ENCODE measurements around the gene ADCY4. TPM values are rescaled to one million over a fixed set of nuclear protein-coding genes. Genes with fewer than 3 reads are reported as not detected.

Gene ADCY4
- total RNA-seq, 1 experiment from 2014 or later, result under 0.01 TPM

DNA sequence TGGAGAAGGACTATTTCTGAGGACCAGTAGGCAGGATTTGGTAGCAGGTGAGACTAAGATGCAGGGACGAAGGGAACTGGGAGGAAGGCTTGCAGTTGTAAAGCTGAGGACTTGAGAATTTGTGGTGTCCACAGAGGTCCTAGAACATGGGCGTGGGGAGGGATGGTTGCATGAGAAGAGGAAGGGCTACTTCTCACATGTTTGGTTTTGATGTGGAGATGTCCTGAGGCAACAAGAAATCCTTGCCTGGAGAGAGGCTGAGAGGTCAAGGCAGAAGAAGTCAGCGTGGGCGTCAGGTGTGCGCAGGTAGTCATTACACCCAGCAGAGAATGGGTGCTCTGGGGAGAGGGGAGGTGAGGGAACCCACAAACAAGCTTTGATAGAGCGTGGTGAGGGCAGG, 57.8 kb downstream of the ADCY4 start:
- DNase-seq (ENCODE audit: low read depth), result no peak

DNA sequence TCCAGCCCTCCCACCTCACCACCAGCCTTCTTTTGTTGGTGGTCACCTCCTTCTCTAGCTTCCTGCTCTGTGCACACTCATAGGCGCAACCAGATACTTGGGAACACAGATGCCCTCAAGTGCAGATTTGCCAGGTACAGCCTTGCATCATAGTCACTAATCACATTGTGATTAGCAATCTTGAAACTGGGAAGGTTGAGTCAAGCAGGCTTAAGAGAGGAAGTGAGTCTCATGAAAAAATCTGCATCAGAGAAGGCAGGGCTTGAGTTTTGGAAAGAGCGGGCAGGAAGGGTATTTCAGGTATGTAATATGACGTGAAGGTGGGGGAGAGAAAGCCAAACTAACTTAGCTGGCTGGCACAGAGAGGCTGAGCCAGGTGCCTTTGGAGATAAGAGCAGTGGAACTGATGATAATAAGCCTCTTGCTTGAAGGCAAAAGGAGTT, 60.7 kb downstream of the ADCY4 start:
- no peak for DNase-seq (ENCODE audit: low read depth)

- no peak for DNase-seq (ENCODE audit: low read depth)
These were observed 61.4 kb downstream of the ADCY4 start for GRCh38 chr14:24273422-24273998.

DNA sequence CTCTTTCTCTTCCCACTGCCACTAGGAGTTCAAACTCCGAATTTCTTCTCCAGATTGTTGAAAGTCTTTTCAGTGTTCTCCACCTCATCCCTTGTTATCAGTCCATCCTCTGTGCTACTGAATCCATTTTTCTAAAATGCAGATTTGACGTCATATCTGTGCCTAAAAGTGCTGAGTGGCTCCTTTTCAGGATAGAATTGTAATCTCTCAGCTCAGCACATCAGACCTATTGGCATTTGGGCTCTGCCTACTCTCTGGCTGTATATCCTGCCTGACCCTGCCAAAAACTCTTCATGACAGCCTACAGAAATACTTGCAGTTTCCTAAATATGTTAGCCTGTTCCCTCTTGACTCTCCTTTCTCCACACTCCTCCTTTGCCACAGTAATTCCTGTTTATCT, 62.4 kb downstream of the ADCY4 start:
- DNase-seq (ENCODE audit: low read depth), result no peak

DNA sequence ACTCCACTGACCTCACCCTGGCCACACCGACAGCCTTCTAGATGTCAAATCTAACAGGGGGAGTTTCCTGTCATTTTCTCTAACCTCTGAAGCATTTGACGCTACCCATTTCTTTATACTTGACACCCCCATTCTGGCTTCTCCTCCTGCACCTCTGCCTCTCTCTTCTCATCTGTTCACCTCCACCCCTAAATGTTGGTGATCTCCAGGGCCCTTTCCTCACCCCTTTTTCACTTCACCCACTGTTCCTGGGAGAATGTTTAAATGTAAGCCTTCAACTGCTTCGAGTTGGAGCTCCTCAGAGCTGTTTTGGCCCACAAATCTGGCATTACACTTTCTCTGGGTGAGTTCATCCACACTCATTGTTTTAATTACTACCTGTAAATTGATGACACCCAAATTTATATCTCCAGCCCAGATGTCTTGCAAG, 63.0 kb downstream of the ADCY4 start:
- no peak for DNase-seq (ENCODE audit: low read depth)

GRCh38 chr14:24271134-24271833, 63.6 kb downstream of the ADCY4 start, which contains the start of gene RABGGTA:
TSS of gene RABGGTA (minus strand) at chr14:24271597. CDS start at chr14:24271115, 482 bp downstream.
- peak; percentile 78 for DNase-seq (ENCODE audit: low read depth)

- no peak for DNase-seq (ENCODE audit: low read depth)
These were observed 64.2 kb downstream of the ADCY4 start for GRCh38 chr14:24270537-24271133.

GRCh38 chr14:24269910-24270536, 64.8 kb downstream of the ADCY4 start:
- DNase-seq (ENCODE audit: low read depth), result no peak

DNA sequence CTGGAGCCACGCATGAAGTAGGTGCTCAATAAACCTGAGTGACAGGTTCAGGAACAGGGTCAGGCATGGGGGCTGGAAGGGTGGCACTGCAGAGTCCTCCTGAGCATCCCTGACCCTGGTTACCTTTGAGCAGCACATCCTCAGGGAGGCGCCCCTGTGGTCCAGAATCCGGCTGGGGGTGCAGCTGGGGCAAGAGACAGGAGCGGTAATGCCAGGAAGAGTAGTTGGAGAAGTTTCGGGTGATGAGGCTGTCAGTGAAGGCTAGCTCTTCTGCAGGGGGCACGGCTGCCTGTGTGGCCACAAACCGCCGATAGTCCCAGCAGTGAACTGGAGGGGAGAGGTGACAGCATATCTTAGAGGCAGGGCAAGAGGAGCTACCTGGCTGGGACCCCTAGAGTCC, 65.5 kb downstream of the ADCY4 start:
- no peak for DNase-seq (ENCODE audit: low read depth)

Other genes with a start within 250 kb of the ADCY4 start
- gene PCK2, start 240.8 kb downstream of the ADCY4 start, total RNA-seq (2014; rRNA removed), result 5.1 and 9.4 TPM in 2 replicates
- 52.8 and 64.6 TPM in 2 replicates for gene DCAF11, start 220.3 kb downstream of the ADCY4 start, total RNA-seq (2014; rRNA removed)
- 1.6 and 3.0 TPM in 2 replicates for gene NRL, start 220.1 kb downstream of the ADCY4 start, total RNA-seq (2014; rRNA removed)
- gene FITM1, start 204.4 kb downstream of the ADCY4 start, total RNA-seq (2014; rRNA removed), result 8.0 and 12.9 TPM in 2 replicates
- gene PSME1, start 198.9 kb downstream of the ADCY4 start, total RNA-seq (2014; rRNA removed), result 90.0 and 143 TPM in 2 replicates
- gene EMC9, start 193.5 kb downstream of the ADCY4 start, total RNA-seq (2014; rRNA removed), result 25.2 and 25.6 TPM in 2 replicates
- gene PSME2, start 188.5 kb downstream of the ADCY4 start, total RNA-seq (2014; rRNA removed), result 48.4 and 81.9 TPM in 2 replicates
- gene RNF31, start 187.6 kb downstream of the ADCY4 start, total RNA-seq (2014; rRNA removed), result 44.2 and 82.1 TPM in 2 replicates
- 43.3 and 70.1 TPM in 2 replicates for gene IRF9, start 173.8 kb downstream of the ADCY4 start, total RNA-seq (2014; rRNA removed)
- 1.6 and 5.5 TPM in 2 replicates for gene REC8, start 163.0 kb downstream of the ADCY4 start, total RNA-seq (2014; rRNA removed)
- gene IPO4, start 146.3 kb downstream of the ADCY4 start, total RNA-seq (2014; rRNA removed), result 75.0 and 87.9 TPM in 2 replicates
- gene TM9SF1, start 139.6 kb downstream of the ADCY4 start, total RNA-seq (2014; rRNA removed), result 84.2 and 85.8 TPM in 2 replicates
- not detected in 2 replicates for gene TSSK4, start 129.4 kb downstream of the ADCY4 start, total RNA-seq (2014; rRNA removed)
- gene CHMP4A, start 121.6 kb downstream of the ADCY4 start, total RNA-seq (2014; rRNA removed), result 48.6 and 54.1 TPM in 2 replicates
- 16.6 and 18.5 TPM in 2 replicates for gene MDP1, start 119.0 kb downstream of the ADCY4 start, total RNA-seq (2014; rRNA removed)
- gene NEDD8, start 102.7 kb downstream of the ADCY4 start, total RNA-seq (2014; rRNA removed), result 260 and 318 TPM in 2 replicates
- gene GMPR2, start 102.1 kb downstream of the ADCY4 start, total RNA-seq (2014; rRNA removed), result 83.1 and 87.8 TPM in 2 replicates
- gene TINF2, start 92.4 kb downstream of the ADCY4 start, total RNA-seq (2014; rRNA removed), result 55.9 and 56.6 TPM in 2 replicates
- gene TGM1, start 71.9 kb downstream of the ADCY4 start, total RNA-seq (2014; rRNA removed), result 0.38 and 2.5 TPM in 2 replicates
- 29.0 and 29.4 TPM in 2 replicates for gene RABGGTA, start 63.5 kb downstream of the ADCY4 start, total RNA-seq (2014; rRNA removed)
- gene DHRS1, start 35.3 kb downstream of the ADCY4 start, total RNA-seq (2014; rRNA removed), result 14.4 and 16.1 TPM in 2 replicates
- 23.0 and 23.7 TPM in 2 replicates for gene NOP9, start 35.2 kb downstream of the ADCY4 start, total RNA-seq (2014; rRNA removed)
- 0.34 TPM in 1 of 2 replicates, not detected in the other for gene CIDEB, start 27.1 kb downstream of the ADCY4 start, total RNA-seq (2014; rRNA removed)
- gene LTB4R2, start 24.9 kb downstream of the ADCY4 start, total RNA-seq (2014; rRNA removed), result 2.4 and 2.5 TPM in 2 replicates
- gene LTB4R, start 23.6 kb downstream of the ADCY4 start, total RNA-seq (2014; rRNA removed), result 0.90 and 1.7 TPM in 2 replicates
- gene RIPK3, start 4.9 kb upstream of the ADCY4 start, total RNA-seq (2014; rRNA removed), result not detected in 2 replicates
- 17.1 and 21.6 TPM in 2 replicates for gene NFATC4, start 33.1 kb upstream of the ADCY4 start, total RNA-seq (2014; rRNA removed)
- 0.06 TPM in 2 replicates for gene NYNRIN, start 63.9 kb upstream of the ADCY4 start, total RNA-seq (2014; rRNA removed)
- gene CBLN3, start 94.6 kb upstream of the ADCY4 start, total RNA-seq (2014; rRNA removed), result 1.3 and 1.9 TPM in 2 replicates
- gene KHNYN, start 94.9 kb upstream of the ADCY4 start, total RNA-seq (2014; rRNA removed), result 27.0 and 29.7 TPM in 2 replicates
- 22.3 and 26.6 TPM in 2 replicates for gene SDR39U1, start 107.7 kb upstream of the ADCY4 start, total RNA-seq (2014; rRNA removed)
- not detected in 2 replicates for gene CMA1, start 173.2 kb upstream of the ADCY4 start, total RNA-seq (2014; rRNA removed)
- not detected in 2 replicates for gene CTSG, start 241.2 kb upstream of the ADCY4 start, total RNA-seq (2014; rRNA removed)